Panc1 (cell line): ENCODE results near the gene PLD1. TPM values are rescaled to one million over a fixed set of nuclear protein-coding genes. Genes with fewer than 3 reads are reported as not detected.

Experiments used
- ATAC-seq: fragments of 200-7000 bp; cut with Tn5 transposase; 2 replicates; pipeline ENCODE4 v1.9.1; 2020; ENCODE audit warnings: mild to moderate bottlenecking, moderate library complexity
- BruUV-seq: library from RNA; stranded (reverse); fragments of 400-500 nt; replicated peaks from 2 replicates; lab custom pipeline; 2021; lab: Mats Ljungman, UMichigan
- CTCF ChIA-PET: fragments of 300-600 bp; sonication (Branson Sonifier 250); formaldehyde crosslinking; loops from one replicate; lab custom pipeline; 2022; ENCODE audit warnings: antibody characterized with exemption; lab: Charles Lee
- POLR2A ChIA-PET: fragments of 300-600 bp; sonication (Branson Sonifier 250); formaldehyde crosslinking; loops from one replicate; lab custom pipeline; 2022; ENCODE audit warnings: antibody characterized with exemption; lab: Charles Lee
- DNase-seq: peaks from one replicate; pipeline ENCODE4 v3.0.0-alpha.2; 2010; ENCODE audit warnings: low read depth, low spot score
- H3K27ac ChIP-seq: 2 replicates; pipeline ENCODE4 v1.5.1; 2011; ENCODE audit warnings: mild to moderate bottlenecking, low read length, inconsistent platforms
- H3K27me3 ChIP-seq: fragments of 200-500 bp; sonication (Bioruptor generic); 2 replicates; pipeline ENCODE4 v1.6.0; 2014; ENCODE audit warnings: low read length, inconsistent platforms; ENCODE audit not compliant: control insufficient read depth, insufficient read depth
- H3K36me3 ChIP-seq: fragments of 200-500 bp; sonication (Bioruptor generic); 2 replicates; pipeline ENCODE4 v1.5.1; 2014; ENCODE audit warnings: inconsistent platforms, mild to moderate bottlenecking, low read length, moderate library complexity; ENCODE audit not compliant: control insufficient read depth, insufficient read depth
- H3K4me1 ChIP-seq: 2 replicates; pipeline ENCODE4 v1.5.1; 2011; ENCODE audit warnings: inconsistent platforms, mild to moderate bottlenecking, low read length, moderate library complexity; ENCODE audit not compliant: control insufficient read depth, insufficient read depth
- H3K4me3 ChIP-seq, 2 experiments: 2 replicates each; pipeline ENCODE4 v1.5.1; 2011 to 2012; ENCODE audit warnings: low read depth in 2 of 2, low read length in 2 of 2, mild to moderate bottlenecking in 2 of 2, inconsistent platforms in 1 of 2, moderate library complexity in 1 of 2
- H3K9me3 ChIP-seq: fragments of 200-500 bp; sonication (Bioruptor generic); 2 replicates; pipeline ENCODE4 v1.5.1; 2014; ENCODE audit warnings: low read depth, mild to moderate bottlenecking, inconsistent platforms, low read length, moderate library complexity; ENCODE audit not compliant: control insufficient read depth, insufficient read depth
- CTCF ChIP-seq: fragments of 450-650 bp; IDR thresholded peaks from 2 replicates; pipeline ENCODE4 v1.5.1; 2017; ENCODE audit warnings: mild to moderate bottlenecking
- POLR2AphosphoS5 ChIP-seq: IDR thresholded peaks from 2 replicates; pipeline ENCODE4 v1.6.1; 2012; ENCODE audit warnings: mild to moderate bottlenecking, low read depth, low read length, moderate library complexity
- REST ChIP-seq, 2 experiments: IDR thresholded peaks; 2 replicates each; pipeline ENCODE4 v1.6.1; 2011 to 2012; ENCODE audit warnings: low read depth in 2 of 2, control low read depth in 1 of 2, low read length in 1 of 2, mild to moderate bottlenecking in 1 of 2, moderate library complexity in 1 of 2; ENCODE audit not compliant: insufficient read depth in 1 of 2
- SIN3A ChIP-seq: IDR thresholded peaks from 2 replicates; pipeline ENCODE4 v1.6.1; 2012; ENCODE audit warnings: low read depth, mild to moderate bottlenecking, low read length, moderate library complexity, borderline replicate concordance; ENCODE audit not compliant: insufficient read depth
- TCF7L2 ChIP-seq: IDR thresholded peaks from 2 replicates; pipeline ENCODE4 v1.6.1; 2011; ENCODE audit warnings: mild to moderate bottlenecking, low read depth, low read length, inconsistent platforms
- in situ Hi-C: cut with HindIII; loops from 2 replicates; pipeline ENCODE4 v1.10.0; 2016; ENCODE audit warnings: low sequenced_read_pairs, low pct_unique_long_range_greater_than_20kb
- intact Hi-C: fragments of 100-400 bp; cut with micrococcal nuclease; formaldehyde crosslinking; loops from one replicate; pipeline ENCODE4 v1.10.0; 2022; ENCODE audit not compliant: unreplicated experiment
- total RNA-seq: library from RNA; stranded (reverse); gene quantifications from one replicate; pipeline ENCODE4 v1.2.1, GENCODE V29; 2021; ENCODE audit not compliant: unreplicated experiment

PLD1 gene
- total RNA-seq, 1 experiment from 2014 or later = 20.6 TPM

DNA sequence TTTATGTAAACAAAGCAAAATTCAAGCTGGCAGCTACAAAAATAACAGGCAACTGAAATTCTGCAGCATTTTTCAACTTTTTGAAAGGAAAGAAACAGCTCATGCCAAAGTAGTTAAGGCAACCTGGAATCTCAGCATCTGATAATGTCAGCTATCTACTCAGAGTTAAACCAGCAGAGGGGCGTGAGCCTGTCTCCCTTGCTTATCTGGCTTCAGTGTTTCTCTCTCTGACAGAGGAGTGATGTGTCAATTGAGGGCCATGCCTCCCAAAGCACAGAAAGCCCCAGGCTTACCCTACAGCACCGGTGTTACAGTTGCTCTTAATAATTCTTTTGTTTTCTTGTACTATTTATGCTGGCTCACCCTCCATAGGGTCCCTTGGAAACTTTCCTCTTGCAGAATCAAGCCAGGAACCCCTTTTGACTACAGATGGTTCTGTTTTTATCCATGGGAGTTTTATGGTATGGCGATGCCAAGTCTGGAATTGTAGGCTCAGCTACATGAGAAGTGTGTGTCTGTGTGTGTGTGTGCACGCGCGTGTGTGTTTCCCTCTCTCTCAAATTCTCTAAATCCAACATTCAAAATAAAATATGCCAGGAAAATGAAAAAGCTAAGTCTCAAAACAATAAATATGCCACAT, 40.2 kb upstream of the PLD1 start:
- BruUV-seq = no TSS peak
- DNase-seq = no peak
- H3K9me3 ChIP-seq = peaks cover 27% of the 10 kb centered on the region
- ChIA-PET POLR2A (no interaction called here), CTCF (no interaction called here)
- H3K27me3 ChIP-seq = no peaks in the 10 kb centered on the region
- intact Hi-C loops (no loop called here), in situ Hi-C loops (no loop called here)
- no peaks in the 10 kb centered on the region for H3K36me3 ChIP-seq
- no peaks in the 10 kb centered on the region for H3K4me1 ChIP-seq
- no peak for TF ChIP-seq REST (IDR thresholded peaks at IDR 0.05; ENCODE audit: insufficient read depth in 1 of 2, low read depth in 2 of 2, low read length in 1 of 2)
- no peak for TF ChIP-seq POLR2AphosphoS5
- TF ChIP-seq CTCF = no peak
- TF ChIP-seq TCF7L2 = no peak
- no peak for TF ChIP-seq SIN3A
- no peak overlapping the region for H3K4me3 ChIP-seq
- ATAC-seq = no peak
- H3K27ac ChIP-seq = no peak overlapping the region

DNA sequence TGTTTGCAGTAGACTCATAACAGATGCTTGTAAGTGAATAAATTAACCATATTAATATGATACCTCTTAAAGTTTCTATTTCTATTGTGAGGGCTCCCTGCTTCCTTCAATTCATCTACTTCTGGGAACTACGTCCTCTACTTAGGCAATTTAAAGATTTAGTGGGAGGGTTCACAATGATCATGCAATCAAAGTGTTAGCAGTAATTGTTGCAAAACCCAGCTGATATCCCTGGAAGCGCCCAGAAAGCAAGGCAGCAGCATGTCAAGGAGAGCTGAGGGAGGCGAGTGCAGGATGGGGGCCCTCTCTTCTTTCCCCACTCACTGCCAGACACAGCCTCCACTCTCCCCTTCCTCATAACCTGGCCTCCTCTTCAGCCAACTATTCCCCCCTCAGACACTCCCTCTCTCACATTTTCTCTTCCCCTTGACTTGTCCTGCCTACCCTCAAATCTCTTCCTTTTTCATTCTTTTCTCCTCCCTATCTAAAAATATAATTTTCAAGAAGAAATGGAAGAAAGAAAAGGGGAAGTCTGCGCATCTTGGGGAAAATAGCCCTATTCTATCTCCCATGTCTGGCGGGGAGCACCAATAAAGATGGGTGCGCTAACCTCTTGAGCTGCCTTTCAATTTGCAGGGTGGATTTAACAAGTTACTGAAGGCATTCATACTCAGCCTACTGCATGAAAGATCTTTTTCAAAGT, 39.5 kb upstream of the PLD1 start:
- DNase-seq = no peak
- no peak for ATAC-seq
- peaks cover 22% of the 10 kb centered on the region for H3K9me3 ChIP-seq
- intact Hi-C loops = no loop called here
- no peaks in the 10 kb centered on the region for H3K4me1 ChIP-seq
- no peak overlapping the region for H3K27ac ChIP-seq
- BruUV-seq = no TSS peak
- no peaks in the 10 kb centered on the region for H3K36me3 ChIP-seq
- no peak overlapping the region for H3K4me3 ChIP-seq
- no peak for TF ChIP-seq REST (IDR thresholded peaks at IDR 0.05; ENCODE audit: insufficient read depth in 1 of 2, low read depth in 2 of 2, low read length in 1 of 2)
- no peak for TF ChIP-seq SIN3A
- TF ChIP-seq POLR2AphosphoS5 = no peak
- no peak for TF ChIP-seq TCF7L2
- TF ChIP-seq CTCF = no peak
- in situ Hi-C loops = no loop called here
- CTCF ChIA-PET = no interaction called here
- no peaks in the 10 kb centered on the region for H3K27me3 ChIP-seq
- POLR2A ChIA-PET = interaction anchor here (0.5 kb wide), 1 partner anchor 750 kb away, joined by 3 read pairs; no protein-coding TSS in a partner anchor
